Liver (tissue), 9 donors: ENCODE measurements around the gene KRTAP5-6. TPM values are rescaled to one million over a fixed set of nuclear protein-coding genes. Genes with fewer than 3 reads are reported as not detected.

Experiments
- DNase-seq: peaks from one replicate; pipeline ENCODE4 v3.0.0-alpha.2; 2017; ENCODE audit warnings: low spot score
- H3K27ac ChIP-seq, 2 donors: one replicate each; pipeline ENCODE4 v1.7.0; 2013; ENCODE audit warnings: inconsistent platforms in 2 of 2, low read length in 2 of 2, control low read depth in 1 of 2, low read depth in 1 of 2, mild to moderate bottlenecking in 1 of 2
- H3K27me3 ChIP-seq, 4 donors: one replicate each; pipeline versions ENCODE4 v1.6.1 to v1.7.0; 2013; ENCODE audit warnings: low read length in 3 of 4, inconsistent platforms in 1 of 4, mild to moderate bottlenecking in 1 of 4, moderate library complexity in 1 of 4; ENCODE audit not compliant: control insufficient read depth in 4 of 4, insufficient read depth in 4 of 4
- H3K36me3 ChIP-seq, 4 donors: one replicate each; pipeline versions ENCODE4 v1.6.1 to v1.7.0; 2013; ENCODE audit warnings: low read length in 3 of 4, mild to moderate bottlenecking in 3 of 4, low read depth in 1 of 4, moderate library complexity in 1 of 4; ENCODE audit not compliant: control insufficient read depth in 4 of 4, insufficient read depth in 3 of 4
- H3K4me1 ChIP-seq, 4 donors: one replicate each; pipeline versions ENCODE4 v1.6.1 to v1.7.0; 2013; ENCODE audit warnings: low read length in 3 of 4, mild to moderate bottlenecking in 3 of 4, moderate library complexity in 1 of 4; ENCODE audit not compliant: control insufficient read depth in 4 of 4, insufficient read depth in 4 of 4
- H3K4me3 ChIP-seq, 3 donors: one replicate each; pipeline versions ENCODE4 v1.6.1 to v1.7.0; 2013; ENCODE audit warnings: low read length in 3 of 3, control low read depth in 1 of 3, low read depth in 1 of 3, mild to moderate bottlenecking in 1 of 3
- H3K9ac ChIP-seq, 2 donors: one replicate each; pipeline ENCODE4 v1.7.0; 2013; ENCODE audit warnings: low read length in 2 of 2, mild to moderate bottlenecking in 2 of 2, moderate library complexity in 2 of 2, control low read depth in 1 of 2, low read depth in 1 of 2
- H3K9me3 ChIP-seq, 4 donors: one replicate each; pipeline versions ENCODE4 v1.6.1 to v1.7.0; 2013; ENCODE audit warnings: low read length in 3 of 4; ENCODE audit not compliant: control insufficient read depth in 4 of 4
- CTCF ChIP-seq: fragments of 150-350 bp; IDR thresholded peaks from 2 replicates; pipeline ENCODE4 v1.5.1; 2017; ENCODE audit warnings: improper control_type of control experiment, low read depth, low read length; ENCODE audit not compliant: missing input control
- EGR1 ChIP-seq, 2 donors: IDR thresholded peaks; 2 replicates each; pipeline ENCODE4 v1.6.1; 2016 to 2018; ENCODE audit warnings: antibody characterized with exemption in 2 of 2, low read depth in 2 of 2
- FOXA1 ChIP-seq: IDR thresholded peaks from 2 replicates; pipeline ENCODE4 v1.6.1; 2016; ENCODE audit warnings: antibody characterized with exemption
- FOXA2 ChIP-seq: IDR thresholded peaks from 2 replicates; pipeline ENCODE4 v1.6.1; 2016; ENCODE audit warnings: antibody characterized with exemption
- GABPA ChIP-seq, 2 donors: IDR thresholded peaks in 1 of 2; conservative IDR thresholded peaks in 1 of 2; 2 replicates each; pipeline ENCODE4 v1.6.1; 2016; ENCODE audit warnings: antibody characterized with exemption in 2 of 2, mild to moderate bottlenecking in 1 of 2, moderate library complexity in 1 of 2
- HNF4A ChIP-seq, 2 donors: conservative IDR thresholded peaks; 2 replicates each; pipeline ENCODE4 v1.6.1; 2016; ENCODE audit warnings: antibody characterized with exemption in 2 of 2, mild to moderate bottlenecking in 2 of 2
- HNF4G ChIP-seq: IDR thresholded peaks from 2 replicates; pipeline ENCODE4 v1.6.1; 2016; ENCODE audit warnings: antibody characterized with exemption
- JUND ChIP-seq, 2 donors: IDR thresholded peaks; 2 replicates each; pipeline ENCODE4 v1.6.1; 2016; ENCODE audit warnings: antibody characterized with exemption in 2 of 2
- MAX ChIP-seq: IDR thresholded peaks from 2 replicates; pipeline ENCODE4 v1.6.1; 2016; ENCODE audit warnings: antibody characterized with exemption
- NR2F2 ChIP-seq: IDR thresholded peaks from 2 replicates; pipeline ENCODE4 v1.6.1; 2016; ENCODE audit warnings: antibody characterized with exemption
- RXRA ChIP-seq, 2 donors: IDR thresholded peaks; 2 replicates each; pipeline ENCODE4 v1.6.1; 2017 to 2018; ENCODE audit warnings: antibody characterized with exemption in 2 of 2, mild to moderate bottlenecking in 1 of 2
- SP1 ChIP-seq: IDR thresholded peaks from 2 replicates; pipeline ENCODE4 v1.6.1; 2018; ENCODE audit warnings: antibody characterized with exemption, mild to moderate bottlenecking
- TAF1 ChIP-seq: conservative IDR thresholded peaks from 2 replicates; pipeline ENCODE4 v1.6.1; 2016; ENCODE audit warnings: antibody characterized with exemption, mild to moderate bottlenecking
- YY1 ChIP-seq: IDR thresholded peaks from 2 replicates; pipeline ENCODE4 v1.6.1; 2016; ENCODE audit warnings: antibody characterized with exemption, mild to moderate bottlenecking
- ZBTB33 ChIP-seq: IDR thresholded peaks from 2 replicates; pipeline ENCODE4 v1.6.1; 2016; ENCODE audit warnings: antibody characterized with exemption
- WGBS: extraction: QIAGEN DNeasy Blood & Tissue Kit; methylation state at CpG from one replicate; pipeline ENCODE4 v1.1.7; 2013; 5-methylcytosine and 5-hydroxymethylcytosine counted together
- polyA plus RNA-seq, 2 donors: library from polyadenylated mRNA; stranded (reverse) in 1 of 2; unstranded in 1 of 2; fragments of 200-250 nt in 1 of 2; fragments of >200 nt in 1 of 2; fragmentation: Nextera tagmentation in 1 of 2; extraction: Ambion mirVana in 1 of 2; gene quantifications; one replicate each; pipeline versions ENCODE4 v1.2.1 to v1.2.3, GENCODE V29; 2013 to 2015
- total RNA-seq, 2 donors: library from RNA; depleted of rRNA; stranded (reverse); fragments of >200 nt; gene quantifications; one replicate each; pipeline ENCODE4 v1.2.3, GENCODE V29; 2014
- TF ChIP-seq, protein P1 (sequence below): IDR thresholded peaks from 2 replicates; pipeline ENCODE4 v1.6.1; 2016; ENCODE audit warnings: antibody characterized with exemption, mild to moderate bottlenecking
- donor health status: healthy.
- donor health status: healthy.
- donor health status: healthy.
- donor health status: healthy.
- donor health status: healthy.

Gene KRTAP5-6
- total and polyA plus RNA-seq, 4 donors = 0.84 to 1.2 TPM; not detected in 2

DNA sequence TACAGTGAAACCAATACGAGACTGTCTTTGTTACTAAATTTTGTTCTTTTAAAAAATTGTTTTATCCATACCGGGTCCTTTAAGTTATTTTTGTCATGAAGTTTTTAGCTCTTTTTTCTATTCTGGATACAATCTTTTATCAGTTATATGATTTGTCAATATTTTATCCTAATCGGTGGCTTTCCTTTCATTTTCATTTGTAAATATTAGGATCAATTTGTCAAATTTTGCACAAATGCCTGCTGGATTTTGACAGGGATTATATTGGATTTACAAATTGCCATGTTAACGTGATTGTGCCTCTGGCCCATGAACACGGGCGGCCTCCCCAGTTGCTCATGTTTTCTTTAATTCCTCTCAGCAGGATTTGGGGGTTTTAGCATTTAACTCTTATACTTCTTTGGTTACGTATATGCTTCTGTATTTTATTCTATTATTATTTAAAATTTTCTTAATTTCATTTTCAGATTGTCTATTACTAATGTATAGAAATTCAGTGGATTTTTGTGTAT, 20.7 kb upstream of the KRTAP5-6 start:
- peak overlapping the region; percentile 44 to 96 for H3K9ac ChIP-seq

More for the DNA sequence above, 20.7 kb upstream of the KRTAP5-6 start:
- Histone ChIP-seq H3K27me3 (no peaks in the 10 kb centered on the region), H3K9me3 (no peaks in the 10 kb centered on the region), H3K4me3 (no peak overlapping the region), H3K4me1 (peaks cover 13 to 53% (median 24%) of the 10 kb centered on the region in 4 donors), H3K36me3 (no peaks in the 10 kb centered on the region), H3K27ac (peak overlapping the region; percentile 96 to 99)
- TF ChIP-seq MAX = no peak
- TF ChIP-seq FOXA2 = no peak
- TF ChIP-seq YY1 = no peak
- TF ChIP-seq HNF4A (conservative IDR thresholded peaks at IDR 0.05) = no peak
- no peak for TF ChIP-seq FOXA1
- TF ChIP-seq EGR1 (IDR thresholded peaks at IDR 0.05; ENCODE audit: low read depth in 2 of 2) = no peak
- no peak for TF ChIP-seq JUND (IDR thresholded peaks at IDR 0.05)
- no peak for TF ChIP-seq GABPA (IDR thresholded peaks at IDR 0.05 in 1 of 2, conservative IDR thresholded peaks at IDR 0.05 in 1 of 2)
- TF ChIP-seq ZBTB33 = no peak
- TF ChIP-seq SP1 = no peak
- no peak for TF ChIP-seq RXRA (IDR thresholded peaks at IDR 0.05)
- TF ChIP-seq, protein P1, sequence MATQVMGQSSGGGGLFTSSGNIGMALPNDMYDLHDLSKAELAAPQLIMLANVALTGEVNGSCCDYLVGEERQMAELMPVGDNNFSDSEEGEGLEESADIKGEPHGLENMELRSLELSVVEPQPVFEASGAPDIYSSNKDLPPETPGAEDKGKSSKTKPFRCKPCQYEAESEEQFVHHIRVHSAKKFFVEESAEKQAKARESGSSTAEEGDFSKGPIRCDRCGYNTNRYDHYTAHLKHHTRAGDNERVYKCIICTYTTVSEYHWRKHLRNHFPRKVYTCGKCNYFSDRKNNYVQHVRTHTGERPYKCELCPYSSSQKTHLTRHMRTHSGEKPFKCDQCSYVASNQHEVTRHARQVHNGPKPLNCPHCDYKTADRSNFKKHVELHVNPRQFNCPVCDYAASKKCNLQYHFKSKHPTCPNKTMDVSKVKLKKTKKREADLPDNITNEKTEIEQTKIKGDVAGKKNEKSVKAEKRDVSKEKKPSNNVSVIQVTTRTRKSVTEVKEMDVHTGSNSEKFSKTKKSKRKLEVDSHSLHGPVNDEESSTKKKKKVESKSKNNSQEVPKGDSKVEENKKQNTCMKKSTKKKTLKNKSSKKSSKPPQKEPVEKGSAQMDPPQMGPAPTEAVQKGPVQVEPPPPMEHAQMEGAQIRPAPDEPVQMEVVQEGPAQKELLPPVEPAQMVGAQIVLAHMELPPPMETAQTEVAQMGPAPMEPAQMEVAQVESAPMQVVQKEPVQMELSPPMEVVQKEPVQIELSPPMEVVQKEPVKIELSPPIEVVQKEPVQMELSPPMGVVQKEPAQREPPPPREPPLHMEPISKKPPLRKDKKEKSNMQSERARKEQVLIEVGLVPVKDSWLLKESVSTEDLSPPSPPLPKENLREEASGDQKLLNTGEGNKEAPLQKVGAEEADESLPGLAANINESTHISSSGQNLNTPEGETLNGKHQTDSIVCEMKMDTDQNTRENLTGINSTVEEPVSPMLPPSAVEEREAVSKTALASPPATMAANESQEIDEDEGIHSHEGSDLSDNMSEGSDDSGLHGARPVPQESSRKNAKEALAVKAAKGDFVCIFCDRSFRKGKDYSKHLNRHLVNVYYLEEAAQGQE = no peak
- no peak for TF ChIP-seq HNF4G
- no peak for TF ChIP-seq NR2F2
- no peak for TF ChIP-seq TAF1
- TF ChIP-seq CTCF = no peak
- no peak for DNase-seq
- WGBS = 32% methylated on average over 7 of the region's 7 CpGs
